ENCODE data around the gene ADGRF4.

ADGRF4 gene

GRCh38 chr6:47687432-47687831 lies 10.9 kb upstream of the ADGRF4 start:
- TF ChIP-seq TAF1 (IDR thresholded peaks at IDR 0.05; ENCODE audit: borderline replicate concordance, low read depth, low read length) (no peak), POLR2A (IDR thresholded peaks at IDR 0.05; ENCODE audit: low read depth, low read length) (no peak), POLR2AphosphoS5 (IDR thresholded peaks at IDR 0.05; ENCODE audit: low read depth, low read length) (no peak)
- FAIRE-seq = no peak
- no peak for DNase-seq (ENCODE audit: insufficient read length)

DNA sequence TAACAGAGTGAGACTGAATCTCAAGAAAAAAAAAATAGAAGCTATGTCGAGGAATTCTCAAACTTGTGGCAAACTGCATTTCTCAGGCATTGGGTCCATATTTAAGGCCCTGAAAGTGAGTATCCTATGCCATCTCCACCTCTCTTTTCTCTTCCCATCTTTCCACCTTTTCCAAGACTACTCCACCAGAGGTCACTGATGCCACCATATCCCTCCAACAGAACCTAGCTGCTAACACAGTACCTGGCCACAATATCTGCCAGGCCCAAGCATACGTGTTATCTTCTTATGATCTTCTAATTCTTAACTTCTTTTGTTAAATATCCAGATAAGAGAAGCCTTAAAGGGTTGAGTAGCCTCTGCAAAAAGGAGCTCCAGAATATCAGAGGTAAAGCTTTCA lies 8.2 kb upstream of the ADGRF4 start:
- no peak for FAIRE-seq
- no peak for TF ChIP-seq POLR2AphosphoS5 (IDR thresholded peaks at IDR 0.05; ENCODE audit: low read depth, low read length)
- TF ChIP-seq POLR2A (IDR thresholded peaks at IDR 0.05; ENCODE audit: low read depth, low read length) = no peak
- TF ChIP-seq TAF1 (IDR thresholded peaks at IDR 0.05; ENCODE audit: borderline replicate concordance, low read depth, low read length) = no peak
- no peak for DNase-seq (ENCODE audit: insufficient read length)

DNA sequence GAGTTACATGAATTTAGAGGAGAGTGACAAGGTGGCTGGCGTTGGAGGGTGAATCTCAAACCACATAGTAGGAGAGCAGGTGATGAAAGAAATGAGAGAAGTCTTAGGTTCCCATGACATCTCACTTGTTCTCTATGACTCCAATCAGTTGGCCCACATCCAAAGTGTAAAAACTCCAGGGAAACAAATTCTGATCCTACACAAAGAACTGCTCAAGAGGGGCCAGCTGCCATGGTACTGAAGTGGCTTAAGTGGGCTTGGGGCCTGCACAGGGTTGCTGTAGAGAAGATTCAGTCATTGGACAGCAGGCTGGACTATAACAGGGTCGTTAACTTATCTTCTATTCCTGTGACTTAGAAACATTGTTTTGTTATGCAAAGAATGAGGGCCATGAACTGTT lies 7.6 kb upstream of the ADGRF4 start:
- no peak for FAIRE-seq
- DNase-seq (ENCODE audit: insufficient read length) = no peak
- TF ChIP-seq TAF1 (IDR thresholded peaks at IDR 0.05; ENCODE audit: borderline replicate concordance, low read depth, low read length) (no peak), POLR2A (IDR thresholded peaks at IDR 0.05; ENCODE audit: low read depth, low read length) (no peak), POLR2AphosphoS5 (IDR thresholded peaks at IDR 0.05; ENCODE audit: low read depth, low read length) (no peak)

DNA sequence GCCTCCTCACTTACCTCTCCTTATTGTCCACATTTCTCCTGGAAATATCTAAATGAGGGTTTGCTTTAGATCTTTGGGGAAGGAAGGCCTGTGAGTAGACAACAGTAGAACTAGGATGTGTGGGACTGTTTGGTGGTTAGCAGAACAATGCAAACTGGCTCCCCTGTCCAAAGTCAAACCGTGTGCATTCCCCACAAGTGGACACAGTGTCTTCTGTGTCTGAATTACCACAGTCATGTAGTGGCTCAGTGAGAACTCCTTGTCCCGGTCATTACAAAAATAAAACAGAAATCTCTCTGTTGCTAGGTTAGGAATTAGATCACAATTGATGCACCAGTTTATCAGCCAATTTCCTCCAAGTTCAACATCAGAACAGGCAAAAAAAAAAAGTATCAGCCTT lies 455 bp upstream of the ADGRF4 start:
- TF ChIP-seq TAF1 (IDR thresholded peaks at IDR 0.05; ENCODE audit: borderline replicate concordance, low read depth, low read length) (no peak), POLR2A (IDR thresholded peaks at IDR 0.05; ENCODE audit: low read depth, low read length) (no peak), POLR2AphosphoS5 (IDR thresholded peaks at IDR 0.05; ENCODE audit: low read depth, low read length) (no peak)
- DNase-seq (ENCODE audit: insufficient read length) (no peak), FAIRE-seq (no peak)

GRCh38 chr6:47700053-47700452 lies 1.7 kb downstream of the ADGRF4 start:
- DNase-seq (ENCODE audit: insufficient read length) (no peak), FAIRE-seq (no peak)
- TF ChIP-seq POLR2AphosphoS5 (IDR thresholded peaks at IDR 0.05; ENCODE audit: low read depth, low read length) = no peak
- TF ChIP-seq POLR2A (IDR thresholded peaks at IDR 0.05; ENCODE audit: low read depth, low read length) = no peak
- TF ChIP-seq TAF1 (IDR thresholded peaks at IDR 0.05; ENCODE audit: borderline replicate concordance, low read depth, low read length) = no peak

DNA sequence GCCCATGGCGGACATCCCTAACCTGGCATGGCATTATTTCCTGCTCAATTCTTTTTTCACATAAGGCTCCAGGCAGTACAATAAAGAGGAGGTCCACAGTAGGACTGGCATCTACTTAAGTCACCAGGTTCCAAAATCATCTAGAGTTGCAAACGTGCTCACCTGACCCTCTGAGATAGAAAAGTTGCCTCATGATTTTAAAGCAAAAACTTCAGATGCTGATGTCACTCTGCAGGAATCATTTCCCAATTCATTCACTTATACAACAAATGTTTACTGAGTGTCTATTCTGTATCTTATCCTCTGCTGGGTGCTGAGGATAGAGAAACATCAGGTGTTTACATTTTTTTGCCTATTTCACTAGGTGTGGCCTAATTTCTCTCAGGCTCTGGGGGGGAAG lies 2.2 kb downstream of the ADGRF4 start:
- no peak for FAIRE-seq
- TF ChIP-seq POLR2AphosphoS5 (IDR thresholded peaks at IDR 0.05; ENCODE audit: low read depth, low read length) (no peak), POLR2A (IDR thresholded peaks at IDR 0.05; ENCODE audit: low read depth, low read length) (no peak), TAF1 (IDR thresholded peaks at IDR 0.05; ENCODE audit: borderline replicate concordance, low read depth, low read length) (no peak)
- DNase-seq (ENCODE audit: insufficient read length) = no peak

DNA sequence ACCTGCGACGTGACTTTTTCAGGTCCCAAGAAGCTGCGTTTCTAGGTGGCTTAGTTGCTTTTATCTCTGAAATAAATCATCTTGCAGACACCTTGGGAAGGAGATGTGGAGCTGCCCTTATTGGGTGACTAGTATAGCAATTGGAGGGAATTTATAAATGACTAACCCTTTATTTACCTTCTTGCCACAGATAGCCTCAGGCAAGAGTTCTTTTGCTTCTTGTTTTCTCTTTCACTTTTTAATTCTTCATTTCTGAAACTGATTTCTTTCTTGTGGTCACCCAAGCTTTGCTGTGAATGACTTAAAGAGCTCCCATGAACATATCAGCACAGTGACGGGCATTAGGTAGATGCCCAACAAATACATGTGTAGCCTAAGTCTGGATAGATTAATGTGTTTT lies 3.0 kb downstream of the ADGRF4 start:
- no peak for DNase-seq (ENCODE audit: insufficient read length)
- FAIRE-seq = no peak

GRCh38 chr6:47709160-47709559 lies 10.8 kb downstream of the ADGRF4 start:
- FAIRE-seq (no peak), DNase-seq (ENCODE audit: insufficient read length) (no peak)
- TF ChIP-seq TAF1 (IDR thresholded peaks at IDR 0.05; ENCODE audit: borderline replicate concordance, low read depth, low read length) (no peak), POLR2A (IDR thresholded peaks at IDR 0.05; ENCODE audit: low read depth, low read length) (no peak), POLR2AphosphoS5 (IDR thresholded peaks at IDR 0.05; ENCODE audit: low read depth, low read length) (no peak)

More for the DNA sequence above, 3.0 kb downstream of the ADGRF4 start:
- no peak for TF ChIP-seq POLR2A (IDR thresholded peaks at IDR 0.05; ENCODE audit: low read depth, low read length)
- TF ChIP-seq TAF1 (IDR thresholded peaks at IDR 0.05; ENCODE audit: borderline replicate concordance, low read depth, low read length) = no peak
- TF ChIP-seq POLR2AphosphoS5 (IDR thresholded peaks at IDR 0.05; ENCODE audit: low read depth, low read length) = no peak

- DNase-seq (ENCODE audit: insufficient read length) = no peak
- no peak for FAIRE-seq
- TF ChIP-seq POLR2A (IDR thresholded peaks at IDR 0.05; ENCODE audit: low read depth, low read length) (no peak), TAF1 (IDR thresholded peaks at IDR 0.05; ENCODE audit: borderline replicate concordance, low read depth, low read length) (no peak), POLR2AphosphoS5 (IDR thresholded peaks at IDR 0.05; ENCODE audit: low read depth, low read length) (no peak)
These were observed 11.9 kb downstream of the ADGRF4 start for GRCh38 chr6:47710295-47710694.

GRCh38 chr6:47713200-47713599 lies 14.8 kb downstream of the ADGRF4 start:
- FAIRE-seq (no peak), DNase-seq (ENCODE audit: insufficient read length) (no peak)
- TF ChIP-seq POLR2AphosphoS5 (IDR thresholded peaks at IDR 0.05; ENCODE audit: low read depth, low read length) (no peak), TAF1 (IDR thresholded peaks at IDR 0.05; ENCODE audit: borderline replicate concordance, low read depth, low read length) (no peak), POLR2A (IDR thresholded peaks at IDR 0.05; ENCODE audit: low read depth, low read length) (no peak)

- FAIRE-seq (no peak), DNase-seq (ENCODE audit: insufficient read length) (no peak)
- TF ChIP-seq POLR2AphosphoS5 (IDR thresholded peaks at IDR 0.05; ENCODE audit: low read depth, low read length) = no peak
- no peak for TF ChIP-seq TAF1 (IDR thresholded peaks at IDR 0.05; ENCODE audit: borderline replicate concordance, low read depth, low read length)
- no peak for TF ChIP-seq POLR2A (IDR thresholded peaks at IDR 0.05; ENCODE audit: low read depth, low read length)
These were observed 16.4 kb downstream of the ADGRF4 start for GRCh38 chr6:47714802-47715201.

DNA sequence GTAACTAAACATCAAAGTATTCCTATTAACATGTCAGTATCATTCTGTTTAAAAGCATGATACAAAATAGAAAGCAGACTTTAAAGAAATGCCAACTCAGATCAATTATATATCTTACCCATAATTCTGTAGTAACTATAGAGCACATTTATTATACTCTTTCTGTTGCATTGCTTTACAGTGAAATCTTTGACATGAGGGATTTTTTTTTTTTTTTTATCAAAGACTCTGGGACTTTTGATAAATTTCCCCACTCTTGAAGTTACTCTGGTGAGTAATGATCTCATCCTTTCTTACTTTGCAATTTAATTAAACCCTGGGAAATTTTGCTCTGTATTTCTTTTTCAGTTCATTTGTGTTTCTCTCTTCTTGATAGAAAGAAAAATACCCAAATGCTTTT lies 17.4 kb downstream of the ADGRF4 start:
- TF ChIP-seq POLR2AphosphoS5 (IDR thresholded peaks at IDR 0.05; ENCODE audit: low read depth, low read length) = no peak
- TF ChIP-seq TAF1 (IDR thresholded peaks at IDR 0.05; ENCODE audit: borderline replicate concordance, low read depth, low read length) = no peak
- no peak for TF ChIP-seq POLR2A (IDR thresholded peaks at IDR 0.05; ENCODE audit: low read depth, low read length)
- FAIRE-seq (no peak), DNase-seq (ENCODE audit: insufficient read length) (no peak)

DNA sequence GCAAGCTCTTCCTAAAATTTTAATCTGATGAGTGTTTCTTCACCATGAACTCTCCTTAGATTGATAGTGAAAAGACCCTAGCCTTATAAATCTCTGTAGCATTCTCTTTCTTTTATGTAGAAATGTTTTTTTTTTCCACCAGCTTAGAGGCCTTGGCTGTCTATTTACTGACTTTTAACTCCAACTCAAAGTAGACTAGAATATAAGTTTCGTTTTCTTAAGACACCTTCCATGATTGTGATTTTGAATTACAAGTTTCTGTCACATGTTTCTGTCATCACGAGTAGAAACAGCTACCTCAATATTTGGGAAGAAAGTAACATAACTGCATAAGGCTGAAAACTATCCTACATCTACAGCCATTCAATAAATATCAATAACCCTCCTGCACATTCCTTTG lies 17.8 kb downstream of the ADGRF4 start:
- no peak for TF ChIP-seq POLR2AphosphoS5 (IDR thresholded peaks at IDR 0.05; ENCODE audit: low read depth, low read length)
- no peak for TF ChIP-seq TAF1 (IDR thresholded peaks at IDR 0.05; ENCODE audit: borderline replicate concordance, low read depth, low read length)
- no peak for TF ChIP-seq POLR2A (IDR thresholded peaks at IDR 0.05; ENCODE audit: low read depth, low read length)
- DNase-seq (ENCODE audit: insufficient read length) = no peak
- FAIRE-seq = no peak

All from GM12892 (cell line).